NCI-H524 treated with DMSO at 0.1 percent for 48 hours (cell line): ENCODE measurements around the gene DCAF10.
"Not testable (repeated sequence)": the region's sequence is repeated elsewhere in the genome, so short reads cannot be mapped to it uniquely, and the experiment has no call there.

ENCODE experiments used
- DNase-seq: peaks from one replicate; lab custom pipeline; 2025; lab: John Stamatoyannopoulos, UW

Gene DCAF10, protein sequence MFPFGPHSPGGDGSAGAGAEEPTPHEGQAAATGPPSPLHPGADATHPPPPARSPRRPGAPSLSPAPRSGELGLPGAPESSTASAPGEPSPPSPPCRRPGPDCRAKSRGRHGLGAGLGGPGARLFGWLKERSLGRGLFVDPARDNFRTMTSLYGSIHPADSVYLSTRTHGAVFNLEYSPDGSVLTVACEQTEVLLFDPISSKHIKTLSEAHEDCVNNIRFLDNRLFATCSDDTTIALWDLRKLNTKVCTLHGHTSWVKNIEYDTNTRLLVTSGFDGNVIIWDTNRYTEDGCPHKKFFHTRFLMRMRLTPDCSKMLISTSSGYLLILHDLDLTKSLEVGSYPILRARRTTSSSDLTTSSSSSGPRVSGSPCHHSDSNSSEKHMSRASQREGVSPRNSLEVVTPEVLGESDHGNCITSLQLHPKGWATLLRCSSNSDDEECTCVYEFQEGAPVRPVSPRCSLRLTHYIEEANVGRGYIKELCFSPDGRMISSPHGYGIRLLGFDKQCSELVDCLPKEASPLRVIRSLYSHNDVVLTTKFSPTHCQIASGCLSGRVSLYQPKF

DNA sequence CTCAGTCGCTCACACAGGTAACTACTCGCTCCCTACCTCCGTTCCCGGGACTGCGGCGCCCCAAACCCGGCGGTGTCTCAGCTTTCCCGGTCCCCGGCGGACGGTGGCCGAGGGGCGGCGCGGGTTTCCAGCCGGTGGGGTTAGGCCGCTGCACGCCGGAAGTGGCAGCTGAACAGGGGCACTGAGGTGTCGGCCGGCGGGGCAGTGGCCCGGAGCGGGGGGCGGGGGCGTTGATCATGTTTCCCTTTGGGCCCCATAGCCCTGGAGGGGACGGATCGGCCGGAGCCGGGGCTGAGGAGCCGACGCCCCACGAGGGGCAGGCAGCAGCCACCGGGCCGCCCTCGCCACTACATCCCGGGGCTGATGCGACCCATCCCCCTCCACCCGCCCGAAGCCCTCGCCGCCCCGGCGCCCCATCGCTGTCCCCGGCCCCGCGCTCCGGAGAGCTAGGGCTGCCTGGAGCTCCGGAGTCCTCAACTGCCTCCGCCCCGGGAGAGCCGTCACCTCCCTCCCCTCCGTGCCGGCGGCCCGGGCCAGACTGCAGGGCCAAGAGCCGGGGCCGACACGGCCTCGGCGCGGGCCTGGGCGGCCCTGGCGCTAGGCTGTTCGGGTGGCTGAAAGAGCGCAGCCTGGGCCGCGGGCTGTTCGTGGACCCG is at the start of gene DCAF10:
Gene DCAF10 (plus strand): TSS at position 167 of the 656 bp plus-strand sequence. CDS start 70 bp downstream, at position 237.
- peak; percentile 41 for DNase-seq

DNA sequence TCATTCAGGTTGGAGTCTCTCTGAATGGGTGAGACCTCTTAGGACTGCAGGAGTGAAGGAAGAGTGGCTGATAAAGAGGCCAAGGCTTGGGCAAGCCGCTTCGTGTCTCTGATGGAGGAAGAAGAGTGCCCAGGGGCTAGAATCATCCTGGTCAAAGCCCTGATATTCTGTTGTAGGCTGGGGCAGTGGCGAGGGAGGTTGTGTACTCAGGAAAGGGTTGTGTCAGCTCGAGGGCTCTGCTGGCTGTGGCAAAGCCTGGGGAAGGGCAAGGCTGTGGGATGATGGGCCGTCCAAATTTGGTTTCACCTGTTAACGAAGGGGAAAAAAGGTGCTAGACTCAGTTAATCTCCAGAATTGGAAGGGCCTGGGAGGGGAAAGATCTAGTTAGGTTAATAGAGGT is 49.4 kb upstream of the DCAF10 start:
- DNase-seq = no peak

DNA sequence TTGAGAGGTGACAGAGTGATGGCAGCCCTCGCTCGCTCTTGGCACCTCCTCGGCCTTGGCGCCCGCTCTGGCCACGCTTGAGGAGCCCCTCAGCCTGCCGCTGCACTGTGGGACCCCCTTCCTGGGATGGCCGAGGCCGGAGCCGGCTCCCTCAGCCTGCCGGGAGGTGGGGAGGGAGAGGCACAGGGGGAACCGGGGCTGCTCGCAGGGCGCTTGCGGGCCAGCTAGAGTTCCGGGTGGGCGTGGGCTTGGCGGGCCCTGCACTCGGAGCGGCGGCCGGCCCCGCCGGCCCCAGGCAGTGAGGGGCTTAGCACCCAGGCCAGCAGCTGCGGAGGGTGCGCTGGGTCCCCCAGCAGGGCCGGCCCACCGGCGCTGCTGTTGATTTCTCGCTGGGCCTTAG is 48.9 kb upstream of the DCAF10 start:
- DNase-seq = not testable (repeated sequence)

DNA sequence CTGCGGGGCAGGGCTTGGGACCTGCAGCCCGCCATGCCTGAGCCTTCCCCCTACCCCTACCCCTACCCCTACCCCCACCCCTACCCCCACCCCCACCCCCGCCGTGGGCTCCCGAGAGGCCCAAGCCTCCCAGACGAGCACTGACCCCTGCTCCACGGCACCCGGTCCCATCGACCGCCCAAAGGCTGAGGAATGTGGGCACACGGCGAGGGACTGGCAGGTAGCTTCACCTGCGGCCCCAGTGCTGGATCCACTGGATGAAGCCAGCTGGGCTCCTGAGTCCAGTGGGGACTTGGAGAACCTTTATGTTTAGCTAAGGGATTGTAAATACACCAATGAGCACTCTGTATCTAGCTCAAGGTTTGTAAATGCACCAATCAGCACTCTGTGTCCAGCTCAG is 48.5 kb upstream of the DCAF10 start:
- DNase-seq = not testable (repeated sequence)

DNA sequence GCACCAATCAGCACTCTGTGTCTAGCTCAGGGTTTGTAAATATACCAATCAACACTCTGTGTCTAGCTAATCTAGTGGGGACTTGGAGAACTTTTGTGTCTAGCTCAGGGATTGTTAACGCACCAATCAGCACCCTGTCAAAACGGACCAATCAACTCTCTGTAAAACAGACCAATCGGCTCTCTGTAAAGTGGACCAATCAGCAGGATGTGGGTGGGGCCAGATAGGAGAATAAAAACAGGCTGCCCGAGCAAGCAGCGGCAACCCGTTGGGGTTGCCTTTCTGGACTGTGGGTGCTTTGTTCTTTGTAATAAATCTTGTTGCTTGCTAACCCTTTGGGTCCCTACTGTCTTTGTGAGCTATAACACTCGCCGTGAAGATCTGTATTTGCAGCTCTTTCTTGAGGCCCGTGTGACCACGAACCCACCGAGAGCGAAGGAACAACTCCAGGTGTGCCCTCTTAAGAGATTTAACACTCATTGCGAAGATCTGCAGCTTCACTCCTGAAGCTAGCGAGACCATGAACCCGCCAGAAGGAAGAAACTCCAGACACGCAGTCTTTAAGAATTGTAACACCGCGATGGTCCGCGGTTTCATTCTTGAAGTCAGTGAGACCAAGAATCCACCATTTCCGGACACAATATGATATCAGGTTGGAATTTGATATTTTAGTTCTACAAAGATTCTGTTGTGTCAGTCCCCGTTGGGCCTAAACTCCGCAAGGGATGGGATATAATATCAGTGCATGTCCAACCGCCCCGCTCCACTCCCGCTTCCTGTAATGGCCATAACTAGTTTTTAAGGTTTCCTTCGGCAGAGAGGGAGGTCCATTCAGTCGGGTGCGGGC is 47.7 kb upstream of the DCAF10 start:
- no peak for DNase-seq

DNA sequence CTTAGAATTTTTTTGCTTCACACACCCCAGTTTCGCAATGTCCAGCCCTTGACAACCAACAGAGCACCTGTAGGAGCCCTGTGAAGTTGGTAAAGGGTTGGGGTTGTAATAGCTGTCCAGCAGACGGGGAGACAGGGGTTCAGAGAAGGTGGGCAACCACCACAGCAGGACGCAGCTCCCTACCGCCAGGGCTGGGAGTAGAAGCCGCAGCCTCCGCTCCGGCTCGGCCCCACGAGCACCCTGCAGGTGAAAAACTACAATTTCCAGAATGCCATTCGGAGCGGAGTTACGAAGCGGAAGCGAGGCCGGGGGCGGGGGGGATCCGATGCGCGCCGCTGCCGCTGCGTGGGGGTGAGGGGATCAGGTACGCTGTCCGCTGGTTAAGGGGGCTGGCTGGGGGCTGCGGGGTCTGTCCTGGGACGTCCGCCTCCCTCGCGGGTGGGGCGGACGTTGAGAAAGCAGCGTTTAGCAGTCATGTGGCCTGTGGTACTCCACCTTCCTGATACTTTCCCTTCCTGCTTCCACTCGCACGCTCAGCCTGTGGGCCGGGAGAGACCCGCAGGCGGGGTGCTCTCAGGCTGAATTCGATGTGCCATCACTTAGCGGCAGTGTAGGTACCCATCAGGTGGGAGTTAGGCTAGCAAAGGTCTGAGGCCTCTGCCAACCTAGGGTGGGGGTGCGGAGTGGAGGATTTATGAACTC is 47.0 kb upstream of the DCAF10 start, which contains the start of gene TRMT10B:
Gene TRMT10B (plus strand): TSS at position 317 of the 702 bp plus-strand sequence. CDS start 8,127 bp downstream, outside the sequence.
- no peak for DNase-seq

DNA sequence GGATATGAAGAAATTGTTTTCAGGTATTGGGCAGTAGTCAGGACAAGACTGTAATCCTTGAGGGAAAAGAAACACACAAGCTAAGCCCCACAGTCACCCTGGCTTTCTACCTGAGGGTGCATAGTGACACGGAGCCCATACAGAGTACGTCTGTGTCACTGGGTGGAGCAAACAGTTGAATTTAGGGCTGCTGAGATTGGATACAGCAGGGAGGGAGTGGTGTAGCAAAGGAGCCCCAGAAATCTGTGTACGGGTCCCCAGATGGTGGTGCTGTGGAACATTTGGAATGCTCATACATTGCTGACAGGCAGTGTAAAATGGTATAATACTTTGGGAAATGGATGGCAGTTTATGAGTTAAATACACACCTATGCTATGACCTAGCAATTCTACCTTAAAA is 41.9 kb upstream of the DCAF10 start:
- DNase-seq = no peak

DNA sequence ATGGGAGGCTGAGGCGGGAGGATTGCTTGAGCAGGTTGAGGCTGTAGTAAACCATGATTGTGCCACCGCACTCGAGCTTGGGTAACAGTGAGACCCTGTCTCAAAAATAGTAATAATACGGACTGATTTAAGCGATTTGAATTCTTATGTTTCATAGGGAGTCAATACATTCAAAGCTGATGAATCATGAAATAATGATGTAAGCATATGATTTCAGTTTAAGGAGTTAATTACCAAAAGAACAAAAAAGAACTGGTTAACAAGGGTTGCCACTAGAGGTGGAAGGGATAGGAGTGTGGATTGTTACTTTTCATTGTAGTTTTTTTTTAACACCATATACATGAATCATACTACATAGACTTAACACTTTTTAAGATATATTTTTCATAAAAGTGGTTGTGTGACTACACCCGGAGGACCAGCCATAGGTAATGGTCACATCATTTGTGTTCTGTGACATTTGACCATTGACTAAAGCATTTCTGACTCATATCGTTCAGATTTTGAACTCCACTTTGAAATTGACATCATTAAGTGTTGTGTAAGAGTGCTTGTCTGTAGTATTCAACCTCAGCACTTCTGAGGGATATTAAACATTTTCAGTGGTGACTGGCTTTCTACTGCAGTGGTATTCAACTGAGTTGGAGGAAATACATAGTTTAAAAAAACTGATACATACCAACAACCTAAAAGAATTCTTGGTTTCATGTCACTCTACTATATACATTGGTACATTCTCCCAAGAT is 40.0 kb upstream of the DCAF10 start:
- DNase-seq = no peak

DNA sequence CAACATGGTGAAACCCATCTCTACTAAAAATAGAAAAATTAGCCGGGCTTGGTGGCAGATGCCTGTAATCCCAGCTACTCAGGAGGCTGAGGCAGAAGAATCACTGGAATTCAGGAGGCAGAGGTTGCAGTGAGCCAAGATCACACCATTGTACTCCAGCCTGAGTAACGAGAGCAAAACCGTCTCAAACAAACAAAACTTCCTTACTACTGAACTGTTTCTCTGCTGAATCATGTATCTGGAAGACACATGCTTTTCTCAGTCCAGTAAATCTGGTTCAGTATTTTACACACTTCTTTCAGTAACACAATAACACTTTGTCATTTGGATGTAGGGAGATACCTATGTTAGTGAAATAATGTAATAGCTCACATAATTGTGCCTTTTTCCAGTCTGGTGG is 39.1 kb upstream of the DCAF10 start:
- DNase-seq = no peak

DNA sequence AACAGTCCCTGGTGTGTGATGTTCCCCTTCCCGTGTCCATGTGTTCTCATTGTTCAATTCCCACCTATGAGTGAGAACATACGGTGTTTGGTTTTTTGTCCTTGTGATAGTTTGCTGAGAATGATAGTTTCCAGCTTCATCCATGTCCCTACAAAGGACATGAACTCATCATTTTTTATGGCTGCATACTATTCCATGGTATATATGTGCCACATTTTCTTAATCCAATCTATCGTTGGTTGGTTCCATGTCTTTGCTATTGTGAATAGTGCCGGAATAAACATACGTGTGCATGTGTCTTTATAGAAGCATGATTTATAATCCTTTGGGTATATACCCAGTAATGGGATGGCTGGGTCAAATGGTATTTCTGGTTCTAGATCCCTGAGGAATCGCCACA is 35.3 kb upstream of the DCAF10 start:
- DNase-seq = not testable (repeated sequence)

DNA sequence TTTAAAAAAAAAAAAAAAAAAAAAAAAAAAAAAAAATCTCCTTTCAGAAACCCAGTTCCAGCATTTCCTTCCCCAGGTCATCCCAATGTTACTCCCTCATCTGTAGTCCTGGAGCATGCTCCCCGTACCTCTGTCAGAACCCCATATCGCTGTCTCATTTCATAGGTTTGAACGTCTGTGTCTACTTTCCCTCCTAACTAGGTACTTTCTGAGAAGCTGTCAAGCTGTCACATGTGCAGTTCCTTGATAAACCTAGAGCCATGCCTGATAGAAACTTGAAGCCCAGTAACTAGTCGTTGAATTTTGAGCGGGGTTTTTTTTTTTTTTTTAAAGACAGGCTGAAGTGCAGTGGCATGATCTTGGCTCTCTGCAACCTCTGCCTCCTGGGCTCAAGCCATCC is 31.3 kb upstream of the DCAF10 start:
- no peak for DNase-seq

DNA sequence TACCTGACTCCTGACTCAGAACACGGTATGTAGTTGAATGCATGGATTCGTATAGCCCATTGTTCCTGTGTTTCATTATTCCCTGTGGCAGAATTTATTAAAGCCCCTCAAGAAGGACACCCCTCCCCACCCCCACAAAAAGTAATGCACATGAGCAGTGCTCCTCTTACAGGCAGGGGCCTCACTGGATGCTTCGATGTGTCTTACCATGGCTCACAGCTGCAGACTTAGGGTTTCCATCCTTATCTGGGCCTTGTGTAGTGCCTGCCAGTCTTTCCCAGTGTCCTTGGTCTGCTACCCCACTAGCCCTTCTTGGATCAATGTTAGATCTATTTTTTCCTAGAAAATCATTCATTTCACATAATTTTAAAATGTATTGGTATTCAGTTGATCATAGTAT is 30.6 kb upstream of the DCAF10 start:
- DNase-seq = no peak

DNA sequence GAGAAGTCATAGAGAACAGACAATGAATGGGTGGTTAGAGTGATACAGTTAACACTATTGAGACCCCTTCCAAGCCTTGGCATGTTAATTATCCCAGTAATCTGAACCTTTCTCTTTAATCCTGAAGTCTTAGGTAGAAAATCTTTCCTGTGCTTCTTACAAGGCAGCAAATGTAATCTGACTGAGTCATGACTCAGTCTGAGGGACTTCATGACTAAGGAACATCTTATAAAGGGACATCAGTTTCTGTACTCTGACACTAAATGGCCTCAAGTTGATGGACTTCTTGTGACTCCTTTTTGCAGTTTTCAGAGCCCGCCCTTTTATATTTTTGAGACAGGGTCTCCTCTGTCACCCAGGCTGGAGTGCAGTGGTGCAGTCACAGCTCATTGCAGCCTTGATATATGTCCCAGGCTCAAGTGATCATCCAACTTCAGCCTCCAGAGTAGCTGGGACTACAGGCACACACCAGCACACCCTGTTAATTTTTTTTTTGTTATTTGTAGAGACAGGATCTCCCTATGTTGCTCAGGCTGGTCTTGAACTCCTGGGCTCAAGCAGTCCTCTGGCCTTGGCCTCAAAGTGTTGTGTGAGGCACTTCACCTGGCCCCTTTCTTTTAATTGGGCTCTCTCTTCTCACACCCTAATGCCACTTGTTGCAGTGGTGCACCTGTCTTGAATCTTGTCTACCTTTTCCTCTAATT is 25.2 kb upstream of the DCAF10 start:
- no peak for DNase-seq

DNA sequence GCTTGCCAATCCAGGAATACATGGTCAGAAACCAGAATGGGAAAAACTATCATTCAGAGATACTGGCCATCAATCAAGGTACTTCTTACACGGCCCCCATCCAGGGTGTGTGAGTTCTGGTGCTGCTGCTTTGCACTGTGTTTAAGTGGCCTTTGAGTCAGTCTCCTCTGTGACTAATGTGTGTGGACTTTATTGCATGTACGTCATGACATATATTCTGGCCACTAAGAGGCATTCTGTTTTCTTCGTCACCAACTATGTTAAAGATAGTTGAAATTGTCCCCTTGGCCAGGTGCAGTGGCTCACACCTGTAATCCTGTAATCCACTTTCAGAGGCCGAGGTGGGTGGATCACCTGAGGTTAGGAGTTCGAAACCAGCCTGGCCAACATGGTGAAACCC is 24.3 kb upstream of the DCAF10 start:
- no peak for DNase-seq

DNA sequence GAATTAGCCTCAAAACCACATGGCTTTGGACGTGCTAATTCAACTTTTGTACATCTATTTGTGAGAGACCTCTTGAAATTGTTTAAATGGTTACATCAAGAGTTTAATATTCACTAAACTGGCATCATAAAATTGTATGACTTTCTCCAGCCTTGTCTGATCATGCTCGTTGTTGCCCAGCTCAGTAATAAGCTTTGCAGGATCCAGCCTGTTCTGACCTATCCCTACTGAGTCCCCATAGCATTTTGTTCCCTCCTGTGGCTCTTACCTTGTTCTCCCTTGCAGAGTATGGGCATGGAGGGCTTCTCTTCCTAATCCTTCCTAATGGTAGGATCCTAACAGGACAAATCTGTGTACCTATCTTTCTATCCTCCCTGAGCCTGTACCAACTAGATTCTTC is 22.1 kb upstream of the DCAF10 start:
- DNase-seq = no peak

DNA sequence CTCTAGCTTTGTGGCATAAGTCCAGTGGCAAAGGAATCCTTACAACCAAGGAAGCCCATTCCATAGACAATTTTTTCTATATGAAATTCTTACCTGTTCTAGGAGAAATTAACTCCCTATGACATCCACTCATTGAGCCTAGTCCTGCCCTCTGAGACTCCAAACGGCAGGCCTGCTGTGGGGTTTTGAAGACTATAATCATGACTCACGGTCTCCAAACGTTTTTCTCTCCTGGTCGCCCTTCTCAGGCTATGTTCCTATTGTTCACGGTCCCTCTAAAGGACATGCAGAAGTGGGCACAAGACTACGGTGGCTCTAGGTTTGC is 16.3 kb upstream of the DCAF10 start:
- no peak for DNase-seq

DNA sequence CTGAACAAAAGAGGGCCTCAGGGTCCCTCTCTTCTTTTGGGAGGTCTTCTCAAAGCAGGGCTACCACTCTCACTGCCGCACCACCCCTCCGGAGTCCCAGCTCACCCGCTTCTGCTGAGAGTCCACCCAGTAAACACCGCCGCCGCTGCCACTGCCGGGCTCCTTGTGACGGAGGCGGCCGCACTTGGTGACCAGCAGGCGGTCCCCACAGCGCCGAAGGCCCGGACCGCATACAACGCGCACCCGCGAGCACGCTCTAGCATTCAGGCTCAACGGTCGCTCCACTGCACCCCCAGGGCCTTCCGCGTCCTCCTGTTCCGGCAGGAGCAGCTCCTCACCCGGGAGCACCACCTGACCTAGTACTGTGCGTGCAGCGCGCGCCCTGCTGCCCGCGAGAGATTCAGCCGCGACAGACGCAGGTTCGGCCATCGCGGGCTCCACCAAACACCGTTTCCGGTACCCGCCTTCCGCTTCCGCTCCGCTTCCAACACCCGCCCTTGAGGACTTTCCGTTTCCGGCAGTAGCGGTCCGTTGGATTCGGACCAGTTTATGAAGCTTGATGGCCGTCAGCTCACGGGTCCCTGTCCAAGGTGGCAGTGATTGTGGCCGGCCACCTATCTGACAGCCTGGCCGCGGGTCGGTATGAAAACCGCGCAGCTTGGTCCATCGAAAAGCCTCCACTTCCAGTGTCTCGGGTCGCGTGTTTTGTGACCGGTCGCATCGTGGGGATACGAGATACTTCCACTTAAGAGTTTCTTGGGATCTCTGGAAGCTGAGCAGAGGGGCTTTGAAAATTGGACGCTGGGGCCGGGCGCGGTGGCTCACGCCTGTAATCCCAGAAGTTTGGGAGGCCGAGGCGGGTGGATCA is 15.7 kb upstream of the DCAF10 start, which contains the start of gene EXOSC3:
Gene EXOSC3 (minus strand): TSS at position 449 of the 868 bp plus-strand sequence. CDS start 20 bp downstream, at position 429.
- DNase-seq = peak; percentile 45

DNA sequence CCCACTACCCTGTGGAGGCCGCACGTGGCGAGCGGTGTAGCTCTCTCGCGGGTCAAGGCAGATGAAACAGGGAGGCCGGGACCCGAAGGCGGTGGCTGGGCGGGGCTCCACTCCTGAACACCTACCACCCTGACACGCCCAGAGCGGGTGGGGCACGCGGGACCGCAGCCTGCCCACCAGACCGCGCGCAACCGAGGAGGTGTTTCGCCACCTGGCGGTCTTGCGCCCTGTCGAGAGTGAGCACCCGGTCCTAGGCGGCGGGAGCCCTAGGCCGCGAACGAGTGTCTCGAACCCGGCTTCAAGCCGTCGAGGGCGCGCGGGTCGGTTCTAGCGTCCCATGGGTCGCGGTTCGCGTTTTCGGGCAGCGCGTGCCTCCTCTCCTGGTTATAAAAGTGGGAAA is 13.5 kb upstream of the DCAF10 start:
- DNase-seq = no peak

DNA sequence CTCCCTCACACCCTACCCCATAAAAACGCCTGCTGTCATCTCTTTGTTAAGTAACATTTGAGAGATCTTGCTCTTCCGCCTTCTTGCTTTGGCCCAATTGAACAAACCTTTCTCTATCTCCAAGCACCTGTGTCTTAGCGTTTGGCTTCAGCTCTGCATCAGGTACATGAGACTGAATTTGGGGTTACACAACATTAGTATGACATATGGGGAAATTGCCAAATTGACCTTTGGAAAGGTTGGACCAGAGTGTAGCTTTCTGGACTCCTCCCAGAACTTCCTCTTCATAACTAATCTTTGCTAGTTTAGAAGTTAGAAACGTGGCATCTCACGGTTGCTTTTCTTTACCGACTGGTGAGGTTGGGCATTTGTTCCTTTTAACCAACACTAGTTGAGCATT is 12.3 kb upstream of the DCAF10 start:
- no peak for DNase-seq
